Activated effector memory CD4-positive, alpha-beta T cell treated with Interleukin-2 at 50 U/mL for 16 hours (primary cell): ENCODE data around the gene TAS2R1.
"Not testable (repeated sequence)": the region's sequence is repeated elsewhere in the genome, so short reads cannot be mapped to it uniquely, and the experiment has no call there.

ENCODE experiments used
- DNase-seq: peaks from one replicate; pipeline ENCODE4 v3.0.0-alpha.2; 2020

TAS2R1 gene

GRCh38 chr5:9621379-9621903 lies 8.7 kb downstream of the TAS2R1 start:
- no peak for DNase-seq

- no peak for DNase-seq
Measured at GRCh38 chr5:9619331-9620092, 10.6 kb downstream of the TAS2R1 start.

- DNase-seq = no peak
Measured at GRCh38 chr5:9617739-9618504, 12.2 kb downstream of the TAS2R1 start.

- DNase-seq = no peak
Measured at GRCh38 chr5:9617221-9617620, 12.9 kb downstream of the TAS2R1 start.

GRCh38 chr5:9615331-9615730 lies 14.8 kb downstream of the TAS2R1 start:
- DNase-seq = no peak

- DNase-seq = no peak
Measured at GRCh38 chr5:9613360-9613759, 16.8 kb downstream of the TAS2R1 start.

GRCh38 chr5:9610969-9611368 lies 19.2 kb downstream of the TAS2R1 start:
- DNase-seq = no peak

GRCh38 chr5:9610364-9610763 lies 19.8 kb downstream of the TAS2R1 start:
- no peak for DNase-seq

- no peak for DNase-seq
Measured at GRCh38 chr5:9608093-9608492, 22.1 kb downstream of the TAS2R1 start.

GRCh38 chr5:9605041-9605838 lies 24.9 kb downstream of the TAS2R1 start:
- no peak for DNase-seq

- DNase-seq = no peak
Measured at GRCh38 chr5:9604416-9604815, 25.7 kb downstream of the TAS2R1 start.

GRCh38 chr5:9601055-9601739 lies 29.0 kb downstream of the TAS2R1 start:
- DNase-seq = no peak

GRCh38 chr5:9599391-9599790 lies 30.8 kb downstream of the TAS2R1 start:
- DNase-seq = no peak

GRCh38 chr5:9598329-9598728 lies 31.8 kb downstream of the TAS2R1 start:
- DNase-seq = not testable (repeated sequence)

- DNase-seq = not testable (repeated sequence)
Measured at GRCh38 chr5:9597322-9597721, 32.8 kb downstream of the TAS2R1 start.

GRCh38 chr5:9596824-9597223 lies 33.3 kb downstream of the TAS2R1 start:
- no peak for DNase-seq

- no peak for DNase-seq
Measured at GRCh38 chr5:9596171-9596780, 33.9 kb downstream of the TAS2R1 start.

GRCh38 chr5:9594913-9595312 lies 35.2 kb downstream of the TAS2R1 start:
- DNase-seq = no peak

- no peak for DNase-seq
Measured at GRCh38 chr5:9589049-9589835, 40.9 kb downstream of the TAS2R1 start.

GRCh38 chr5:9588254-9588653 lies 41.9 kb downstream of the TAS2R1 start:
- DNase-seq = no peak

- no peak for DNase-seq
Measured at GRCh38 chr5:9587135-9587534, 43.0 kb downstream of the TAS2R1 start.
